Epithelial cell of esophagus (primary cell): Measurements from ENCODE around the gene LST1.
A peak's percentile ranks its signal among the peaks of the same experiment; 100 is the strongest.

Source experiments
- DNase-seq: peaks from one replicate; pipeline ENCODE4 v3.0.0; 2010; ENCODE audit warnings: low read depth
- H3K4me3 ChIP-seq: 2 replicates; pipeline ENCODE4 v1.5.1; 2011; ENCODE audit warnings: mild to moderate bottlenecking, low read length, control low read depth
- CTCF ChIP-seq: IDR thresholded peaks from 2 replicates; pipeline ENCODE4 v1.5.1; 2011; ENCODE audit warnings: low read depth, mild to moderate bottlenecking, low read length, control low read depth, inconsistent platforms; ENCODE audit not compliant: insufficient read depth; ENCODE audit errors: missing control alignments

Gene LST1

GRCh38 chr6:31573239-31574105, 12.6 kb upstream of the LST1 start:
- no peak overlapping the region for H3K4me3 ChIP-seq
- TF ChIP-seq CTCF: no peak
- no peak for DNase-seq

GRCh38 chr6:31574106-31575061, 11.7 kb upstream of the LST1 start:
- TF ChIP-seq CTCF: no peak
- no peak overlapping the region for H3K4me3 ChIP-seq
- DNase-seq: no peak

GRCh38 chr6:31575335-31575901, 10.7 kb upstream of the LST1 start, which contains the start of gene TNF:
TNF (plus strand) TSS chr6:31575565; CDS start chr6:31575742, 177 bp downstream.
- H3K4me3 ChIP-seq: no peak within 1 kb of the TSS
- peak; percentile 80 for DNase-seq
- no peak for TF ChIP-seq CTCF

GRCh38 chr6:31575952-31576685, 10.0 kb upstream of the LST1 start:
- H3K4me3 ChIP-seq: no peak overlapping the region
- no peak for DNase-seq
- no peak for TF ChIP-seq CTCF

GRCh38 chr6:31576897-31577578, 9.0 kb upstream of the LST1 start:
- H3K4me3 ChIP-seq: no peak overlapping the region
- DNase-seq: no peak
- TF ChIP-seq CTCF: no peak

GRCh38 chr6:31577579-31577966, 8.5 kb upstream of the LST1 start:
- no peak for DNase-seq
- no peak overlapping the region for H3K4me3 ChIP-seq
- TF ChIP-seq CTCF: no peak
